ENCODE data around the gene CENPK.

- TF ChIP-seq CTCF (conservative IDR thresholded peaks at IDR 0.05; ENCODE audit: low read depth, low read length) (no peak), EZH2 (IDR thresholded peaks at IDR 0.05; ENCODE audit: low read length, unreplicated experiment) (no peak)
Observed at GRCh38 chr5:65555287-65555686, 7.7 kb downstream of the CENPK start.
